Osteocyte (in vitro differentiated cells): ENCODE results near the gene PSMB7. TPM values are rescaled to one million over a fixed set of nuclear protein-coding genes. Genes with fewer than 3 reads are reported as not detected.

Experiments
- DNase-seq: peaks from one replicate; pipeline ENCODE4 v3.0.0; 2021; ENCODE audit warnings: mixed read lengths; ENCODE audit not compliant: unreplicated experiment; ENCODE audit errors: extremely low spot score
- H3K27ac Mint-ChIP-seq: one replicate; pipeline ENCODE4 v1.8.0; 2021; ENCODE audit warnings: mild to moderate bottlenecking, mixed read lengths; ENCODE audit not compliant: unreplicated experiment
- H3K27me3 Mint-ChIP-seq: one replicate; pipeline ENCODE4 v1.8.0; 2021; ENCODE audit warnings: mixed read lengths; ENCODE audit not compliant: unreplicated experiment
- H3K36me3 Mint-ChIP-seq: one replicate; pipeline ENCODE4 v1.8.0; 2021; ENCODE audit warnings: mixed read lengths; ENCODE audit not compliant: unreplicated experiment
- H3K4me1 Mint-ChIP-seq: one replicate; pipeline ENCODE4 v1.8.0; 2021; ENCODE audit warnings: mixed read lengths; ENCODE audit not compliant: unreplicated experiment
- H3K4me3 Mint-ChIP-seq: one replicate; pipeline ENCODE4 v1.8.0; 2021; ENCODE audit warnings: mild to moderate bottlenecking, moderate library complexity, mixed read lengths; ENCODE audit not compliant: unreplicated experiment
- H3K9me3 Mint-ChIP-seq: one replicate; pipeline ENCODE4 v1.8.0; 2021; ENCODE audit warnings: mixed read lengths; ENCODE audit not compliant: unreplicated experiment
- total RNA-seq: library from RNA; stranded (reverse); gene quantifications from 2 replicates; pipeline ENCODE4 v1.2.1, GENCODE V29; 2021
- TF ChIP-seq, protein P1 (sequence below): fragments of 200-600 bp; sonication (generic); IDR thresholded peaks from 2 replicates; pipeline ENCODE4 v1.5.0; 2021; ENCODE audit warnings: antibody characterized with exemption, mild to moderate bottlenecking, moderate library complexity

Gene PSMB7
- total RNA-seq, 1 donor from 2014 or later, result 140 TPM

DNA sequence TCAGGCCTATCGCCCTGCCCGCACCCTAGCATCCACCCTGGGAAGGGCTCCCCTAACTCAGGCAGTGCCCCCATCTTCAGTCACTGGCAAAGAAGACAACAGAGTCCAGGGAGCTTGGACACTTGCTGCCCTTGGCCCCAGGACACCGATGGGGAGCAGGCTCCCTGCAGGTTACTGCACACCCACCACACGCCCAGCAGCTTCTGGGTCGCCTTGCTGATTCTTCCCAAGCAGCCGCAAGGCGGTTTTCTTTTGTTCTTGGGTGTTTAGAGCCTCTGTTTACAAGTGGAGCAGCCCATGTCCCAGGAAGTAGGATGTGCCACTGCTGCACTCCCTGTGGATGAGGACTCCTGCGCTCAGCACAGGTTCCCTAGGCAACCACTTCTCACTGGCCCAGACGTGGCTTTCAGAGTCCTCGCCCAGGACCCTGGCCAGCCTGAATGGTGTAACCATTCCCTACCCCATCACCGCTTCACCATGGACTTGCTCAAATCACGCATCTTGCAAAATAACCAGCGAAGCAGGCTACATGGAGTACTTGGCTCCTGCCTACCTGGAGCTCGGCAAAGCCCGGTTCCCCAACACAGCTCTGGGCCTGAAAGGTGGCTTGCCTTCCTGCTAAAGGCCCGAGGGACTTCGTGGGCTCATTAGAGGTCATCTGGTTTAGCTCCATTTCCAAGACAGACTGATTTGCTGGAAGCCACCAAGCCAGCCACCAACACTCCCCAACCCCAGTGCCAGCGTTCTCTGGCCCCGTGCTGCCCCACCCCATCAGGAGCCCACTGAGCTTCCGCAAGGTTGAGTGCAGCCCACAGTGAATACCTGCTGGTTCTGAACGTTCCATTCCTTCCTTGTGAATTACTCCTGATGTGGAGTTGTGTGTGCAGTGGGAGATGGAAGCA, 60.0 kb downstream of the PSMB7 start:
- H3K36me3 Mint-ChIP-seq, result peaks cover 40% of the 10 kb centered on the region
- H3K9me3 Mint-ChIP-seq, result no peaks in the 10 kb centered on the region
- H3K4me3 Mint-ChIP-seq, result no peak overlapping the region
- no peak for DNase-seq
- TF ChIP-seq, protein P1, sequence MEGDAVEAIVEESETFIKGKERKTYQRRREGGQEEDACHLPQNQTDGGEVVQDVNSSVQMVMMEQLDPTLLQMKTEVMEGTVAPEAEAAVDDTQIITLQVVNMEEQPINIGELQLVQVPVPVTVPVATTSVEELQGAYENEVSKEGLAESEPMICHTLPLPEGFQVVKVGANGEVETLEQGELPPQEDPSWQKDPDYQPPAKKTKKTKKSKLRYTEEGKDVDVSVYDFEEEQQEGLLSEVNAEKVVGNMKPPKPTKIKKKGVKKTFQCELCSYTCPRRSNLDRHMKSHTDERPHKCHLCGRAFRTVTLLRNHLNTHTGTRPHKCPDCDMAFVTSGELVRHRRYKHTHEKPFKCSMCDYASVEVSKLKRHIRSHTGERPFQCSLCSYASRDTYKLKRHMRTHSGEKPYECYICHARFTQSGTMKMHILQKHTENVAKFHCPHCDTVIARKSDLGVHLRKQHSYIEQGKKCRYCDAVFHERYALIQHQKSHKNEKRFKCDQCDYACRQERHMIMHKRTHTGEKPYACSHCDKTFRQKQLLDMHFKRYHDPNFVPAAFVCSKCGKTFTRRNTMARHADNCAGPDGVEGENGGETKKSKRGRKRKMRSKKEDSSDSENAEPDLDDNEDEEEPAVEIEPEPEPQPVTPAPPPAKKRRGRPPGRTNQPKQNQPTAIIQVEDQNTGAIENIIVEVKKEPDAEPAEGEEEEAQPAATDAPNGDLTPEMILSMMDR, result no peak
- no peak overlapping the region for H3K27ac Mint-ChIP-seq
- H3K4me1 Mint-ChIP-seq, result peaks cover 6% of the 10 kb centered on the region
- no peaks in the 10 kb centered on the region for H3K27me3 Mint-ChIP-seq

DNA sequence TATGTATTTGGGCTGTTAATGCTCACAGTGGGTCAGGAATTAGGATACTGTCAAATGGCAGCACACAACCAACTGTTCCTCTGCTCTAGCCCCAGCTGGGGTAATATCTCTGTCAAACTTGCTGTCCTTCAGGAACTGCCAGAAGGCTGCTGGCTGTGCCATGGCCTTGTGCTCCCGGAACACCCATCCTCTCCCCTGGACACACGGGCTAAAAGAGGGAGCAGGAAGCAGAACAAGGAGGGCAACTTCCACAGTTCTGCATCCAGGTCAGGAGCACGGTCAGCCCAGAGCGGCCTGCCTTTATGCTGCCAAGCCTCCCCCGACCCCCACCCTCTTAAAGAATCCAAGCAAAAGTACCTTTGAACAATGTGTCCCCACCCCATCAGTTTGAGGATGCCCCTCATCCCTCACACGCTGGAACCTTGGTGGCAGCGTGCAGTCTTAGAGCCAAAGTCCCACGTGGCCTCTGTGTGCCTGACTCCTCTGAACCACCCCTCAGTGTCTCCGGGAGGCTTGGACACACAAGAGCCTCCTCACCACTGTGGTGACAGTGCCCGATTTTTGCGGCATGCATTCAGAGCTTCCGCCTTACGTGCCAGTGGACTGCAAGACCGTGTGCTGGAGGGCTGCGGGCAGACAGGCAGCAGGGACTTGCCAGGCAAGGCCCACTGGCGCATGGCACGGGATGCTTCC, 60.8 kb downstream of the PSMB7 start:
- peaks cover 3% of the 10 kb centered on the region for H3K4me1 Mint-ChIP-seq
- no peaks in the 10 kb centered on the region for H3K9me3 Mint-ChIP-seq
- H3K27ac Mint-ChIP-seq, result peak overlapping the region; percentile 78
- H3K4me3 Mint-ChIP-seq, result no peak overlapping the region
- H3K27me3 Mint-ChIP-seq, result no peaks in the 10 kb centered on the region
- peaks cover 40% of the 10 kb centered on the region for H3K36me3 Mint-ChIP-seq
- no peak for DNase-seq
- TF ChIP-seq, protein P1, result no peak

GRCh38 chr9:124353811-124354274, 61.4 kb downstream of the PSMB7 start:
- peaks cover 3% of the 10 kb centered on the region for H3K4me1 Mint-ChIP-seq
- peak overlapping the region; percentile 46 for H3K27ac Mint-ChIP-seq
- H3K36me3 Mint-ChIP-seq, result peaks cover 40% of the 10 kb centered on the region
- TF ChIP-seq, protein P1, result no peak
- no peak for DNase-seq
- no peak overlapping the region for H3K4me3 Mint-ChIP-seq
- H3K9me3 Mint-ChIP-seq, result no peaks in the 10 kb centered on the region
- H3K27me3 Mint-ChIP-seq, result no peaks in the 10 kb centered on the region

DNA sequence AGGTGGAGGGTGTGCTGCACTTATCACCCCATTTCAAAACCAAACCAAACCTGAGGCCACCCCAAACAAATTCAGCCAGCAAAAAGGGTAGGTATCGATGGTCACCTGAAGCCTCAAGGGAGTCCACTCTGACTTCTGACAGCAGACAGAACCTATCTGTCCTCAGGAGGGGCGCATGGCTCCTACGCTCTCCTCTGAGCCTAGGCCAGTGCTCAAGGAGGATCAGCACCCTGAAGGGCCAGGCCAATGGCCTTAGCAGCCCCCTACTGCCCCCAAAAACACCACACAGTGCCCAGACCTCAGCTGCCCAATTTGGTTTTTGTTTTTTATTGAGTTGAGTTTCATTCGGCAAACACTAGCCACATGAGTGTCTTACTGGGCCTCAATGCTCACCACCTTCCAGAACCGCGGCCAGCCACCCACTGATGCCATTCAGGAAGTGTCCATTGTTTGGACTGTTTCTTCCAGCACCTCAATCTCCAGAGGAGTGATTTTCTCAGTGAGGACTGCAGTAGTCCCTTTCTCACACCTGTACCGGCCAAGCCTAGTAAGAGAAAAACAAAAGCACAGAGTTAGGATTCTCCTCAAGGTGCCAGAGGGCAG, 62.0 kb downstream of the PSMB7 start:
- H3K27ac Mint-ChIP-seq, result no peak overlapping the region
- peaks cover 3% of the 10 kb centered on the region for H3K4me1 Mint-ChIP-seq
- DNase-seq, result no peak

More for the DNA sequence above, 62.0 kb downstream of the PSMB7 start:
- Mint-ChIP-seq H3K9me3 (no peaks in the 10 kb centered on the region), H3K4me3 (no peak overlapping the region), H3K27me3 (no peaks in the 10 kb centered on the region), H3K36me3 (peaks cover 44% of the 10 kb centered on the region)
- TF ChIP-seq, protein P1, result no peak
